A673 (cell line): ENCODE data around the gene TRIP13.

Experiments used
- EZH2 ChIP-seq: fragments of 200-600 bp; sonication (generic); IDR thresholded peaks from 2 replicates; pipeline ENCODE4 v1.6.1; 2017; ENCODE audit warnings: borderline replicate concordance, low read depth, mild to moderate bottlenecking, mixed read lengths, antibody characterized with exemption, low read length; ENCODE audit not compliant: poor library complexity, severe bottlenecking
- TF ChIP-seq, protein P1 (sequence below): fragments of 300-800, 200-600 bp; sonication (generic); conservative IDR thresholded peaks from 2 replicates; pipeline ENCODE4 v1.5.1; 2017; ENCODE audit warnings: low read depth, mild to moderate bottlenecking, antibody characterized with exemption, low read length, moderate library complexity, mixed read lengths

- TF ChIP-seq, protein P1, sequence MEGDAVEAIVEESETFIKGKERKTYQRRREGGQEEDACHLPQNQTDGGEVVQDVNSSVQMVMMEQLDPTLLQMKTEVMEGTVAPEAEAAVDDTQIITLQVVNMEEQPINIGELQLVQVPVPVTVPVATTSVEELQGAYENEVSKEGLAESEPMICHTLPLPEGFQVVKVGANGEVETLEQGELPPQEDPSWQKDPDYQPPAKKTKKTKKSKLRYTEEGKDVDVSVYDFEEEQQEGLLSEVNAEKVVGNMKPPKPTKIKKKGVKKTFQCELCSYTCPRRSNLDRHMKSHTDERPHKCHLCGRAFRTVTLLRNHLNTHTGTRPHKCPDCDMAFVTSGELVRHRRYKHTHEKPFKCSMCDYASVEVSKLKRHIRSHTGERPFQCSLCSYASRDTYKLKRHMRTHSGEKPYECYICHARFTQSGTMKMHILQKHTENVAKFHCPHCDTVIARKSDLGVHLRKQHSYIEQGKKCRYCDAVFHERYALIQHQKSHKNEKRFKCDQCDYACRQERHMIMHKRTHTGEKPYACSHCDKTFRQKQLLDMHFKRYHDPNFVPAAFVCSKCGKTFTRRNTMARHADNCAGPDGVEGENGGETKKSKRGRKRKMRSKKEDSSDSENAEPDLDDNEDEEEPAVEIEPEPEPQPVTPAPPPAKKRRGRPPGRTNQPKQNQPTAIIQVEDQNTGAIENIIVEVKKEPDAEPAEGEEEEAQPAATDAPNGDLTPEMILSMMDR: no peak
- no peak for TF ChIP-seq EZH2
These were observed 73.6 kb downstream of the TRIP13 start for GRCh38 chr5:966345-966710.
